Effector CD4-positive, alpha-beta T cell (primary cell): ENCODE data around the gene SGSM2.
A peak's percentile ranks its signal among the peaks of the same experiment; 100 is the strongest.
"Not testable (repeated sequence)": the region's sequence is repeated elsewhere in the genome, so short reads cannot be mapped to it uniquely, and the experiment has no call there.

Experiments used
- DNase-seq: peaks from one replicate; pipeline ENCODE4 v3.0.0-alpha.2; 2020
- total RNA-seq: gene quantifications from one replicate; lab custom pipeline; 2026; lab: John Stamatoyannopoulos, UW

Gene SGSM2
- total RNA-seq, result 209 reads per million, percentile 93 among the genes with 10 or more reads in this experiment

DNA sequence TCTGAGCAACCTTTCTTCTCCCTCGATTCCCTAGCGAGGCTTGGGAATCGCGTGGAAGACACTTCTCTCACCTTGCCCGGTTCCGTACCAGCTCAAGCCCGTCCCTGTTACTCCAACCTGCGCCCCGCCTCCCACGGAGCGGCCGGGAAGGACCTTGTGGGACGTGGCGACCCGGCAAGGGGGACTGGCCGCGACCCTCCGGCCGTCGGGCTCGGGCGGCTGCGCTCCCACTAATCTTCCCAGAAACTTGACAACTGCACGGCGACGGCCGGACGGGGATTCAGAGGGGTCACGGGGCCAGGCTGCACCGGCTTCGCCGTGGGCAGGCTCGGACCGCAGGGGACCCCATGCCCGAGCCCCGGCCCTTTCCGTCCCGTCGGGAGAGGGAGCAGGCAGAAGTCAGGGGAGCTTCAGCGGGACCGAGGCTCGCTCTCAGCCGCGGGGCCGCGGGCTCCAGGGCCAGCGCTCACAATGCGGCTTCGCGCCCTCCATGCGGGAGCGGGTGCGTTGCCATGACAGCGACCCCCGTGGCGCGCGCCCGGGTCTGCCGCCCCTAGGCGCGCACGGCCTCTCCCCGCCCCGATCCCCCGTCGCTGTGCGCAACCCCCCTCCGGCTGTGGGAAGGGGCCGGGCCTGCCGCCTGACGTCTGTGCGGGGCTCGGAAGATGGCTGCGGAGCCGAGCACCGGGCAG, at the start of gene SGSM2:
Gene SGSM2 (plus strand): TSS at position 650 of the 692 bp plus-strand sequence. CDS start 188 bp downstream, outside the sequence.
- peak; percentile 73 for DNase-seq

DNA sequence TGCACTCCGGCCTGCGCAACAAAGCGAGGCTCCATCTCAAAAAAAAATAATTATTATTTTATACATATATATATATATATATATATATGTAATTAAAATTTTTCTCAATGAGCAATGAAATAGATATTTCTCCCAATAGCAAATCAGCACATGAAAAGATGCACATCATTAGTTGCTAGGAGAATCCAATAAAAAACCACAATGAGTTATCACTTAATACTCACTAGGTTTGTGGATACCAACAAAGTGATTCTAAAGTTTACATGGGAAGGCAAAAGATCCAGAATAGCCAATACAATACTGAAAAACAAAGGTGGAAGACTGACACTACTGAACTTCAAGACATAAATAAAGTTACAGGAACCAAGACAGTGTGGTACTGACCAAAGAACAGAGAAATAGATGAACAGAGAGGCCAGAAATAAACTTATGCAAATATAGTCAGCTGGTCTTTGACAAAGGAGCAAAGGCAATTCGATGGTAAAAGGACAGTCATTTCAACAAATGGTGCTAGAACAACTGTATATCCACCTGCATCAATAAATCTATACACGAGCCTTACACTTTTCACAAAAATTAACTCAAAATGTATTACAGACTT, 47.3 kb upstream of the SGSM2 start:
- no peak for DNase-seq

DNA sequence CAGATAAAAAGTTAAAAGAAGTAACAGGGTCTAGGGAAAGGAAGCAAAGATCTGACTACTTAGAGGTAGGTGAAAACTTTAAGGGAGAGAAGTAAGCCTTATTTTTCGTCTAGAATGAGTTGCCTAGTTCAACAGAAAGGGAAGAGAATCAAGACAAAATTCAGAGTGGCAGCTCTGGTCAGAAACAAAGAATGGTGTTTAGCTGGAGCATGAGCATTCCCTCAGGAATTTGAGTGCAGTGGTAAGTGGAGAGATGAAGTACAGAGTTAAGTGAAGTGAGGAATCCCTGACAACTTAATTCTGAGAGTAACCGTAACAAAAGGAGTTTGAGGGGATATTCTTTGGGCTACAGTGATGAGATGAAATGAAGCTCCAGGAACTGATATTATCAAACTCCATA, 45.2 kb upstream of the SGSM2 start:
- no peak for DNase-seq

DNA sequence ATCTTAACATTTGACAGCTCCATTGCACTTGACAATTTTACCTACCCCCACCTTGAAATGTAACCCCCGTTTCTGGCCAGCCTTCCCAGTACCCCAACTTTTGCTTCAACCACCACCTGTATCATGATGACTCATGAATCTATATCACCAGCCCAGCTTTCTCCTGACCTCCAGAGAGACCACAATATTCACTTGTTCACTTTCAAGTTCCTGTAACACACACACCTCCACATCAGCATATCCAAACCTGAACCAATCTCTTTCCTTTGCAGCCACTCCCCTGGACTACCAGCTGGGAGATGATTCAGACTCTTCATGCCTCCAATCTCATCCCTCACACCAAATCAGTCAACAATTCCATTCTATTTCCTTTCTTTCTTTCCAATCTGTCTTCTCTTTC, 41.7 kb upstream of the SGSM2 start:
- no peak for DNase-seq

GRCh38 chr17:2297023-2297422, 40.3 kb upstream of the SGSM2 start:
- DNase-seq, result no peak

- no peak for DNase-seq
Observed at GRCh38 chr17:2299136-2299535, 38.2 kb upstream of the SGSM2 start.

- DNase-seq, result no peak
Observed at GRCh38 chr17:2299756-2300155, 37.5 kb upstream of the SGSM2 start.

- DNase-seq, result no peak
Observed at GRCh38 chr17:2302778-2303203, 34.5 kb upstream of the SGSM2 start.

DNA sequence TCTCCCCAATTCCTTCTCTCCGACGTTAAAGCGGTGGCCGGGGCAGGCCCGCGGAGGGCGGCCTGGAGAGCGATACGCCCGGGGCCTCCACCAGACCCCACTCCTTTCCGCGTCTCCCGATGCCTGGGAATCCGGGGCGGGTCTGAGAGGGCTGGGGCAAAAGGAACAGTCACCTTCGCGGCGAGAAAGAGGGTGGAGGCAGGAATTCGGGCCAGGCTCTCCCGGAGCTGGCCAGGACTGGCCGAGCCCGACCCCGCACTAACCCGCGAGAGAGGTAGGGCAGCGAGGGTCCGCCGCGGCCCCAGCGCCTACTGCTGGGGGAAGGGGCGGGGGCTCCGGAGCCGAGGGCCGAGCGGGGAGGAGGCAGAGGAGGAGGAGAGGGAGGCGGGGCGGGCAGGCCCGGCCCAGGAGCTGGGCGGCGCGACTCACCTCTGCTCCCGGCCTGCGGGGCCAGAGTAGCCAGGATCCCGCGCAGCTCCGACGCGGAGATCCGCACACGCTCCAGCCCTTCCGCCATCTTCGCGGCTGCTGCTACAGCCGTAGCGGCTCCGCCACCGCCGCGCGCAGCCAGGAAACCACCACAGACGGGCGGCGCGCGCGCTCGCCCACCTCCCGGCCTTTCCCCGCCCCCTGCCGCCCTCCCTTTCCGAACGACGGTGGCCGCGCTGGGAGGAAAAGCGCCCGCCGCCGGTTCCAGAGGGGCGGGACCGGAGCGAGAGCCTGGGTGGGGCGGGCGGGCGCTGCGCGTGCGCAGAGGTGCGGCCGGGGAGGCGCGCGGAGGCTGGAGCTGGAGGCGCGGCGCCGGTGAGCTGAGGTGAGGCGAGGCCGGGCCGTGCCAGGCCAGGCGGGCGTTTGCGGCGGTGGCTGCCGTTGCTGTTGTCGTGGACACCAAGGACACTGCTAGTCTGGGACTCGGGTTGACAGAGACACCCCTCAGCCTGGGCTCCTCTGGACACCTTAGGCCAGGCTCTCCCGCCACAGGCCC, 33.8 kb upstream of the SGSM2 start, which contains the start of the genes SMG6 and SRR:
Gene SMG6 (minus strand): TSS at position 582 of the 985 bp plus-strand sequence. CDS start 65 bp downstream, at position 517.
Gene SRR (plus strand): TSS at position 747 of the 985 bp plus-strand sequence. CDS start 11,611 bp downstream, outside the sequence.
- DNase-seq, result peak; percentile 93

DNA sequence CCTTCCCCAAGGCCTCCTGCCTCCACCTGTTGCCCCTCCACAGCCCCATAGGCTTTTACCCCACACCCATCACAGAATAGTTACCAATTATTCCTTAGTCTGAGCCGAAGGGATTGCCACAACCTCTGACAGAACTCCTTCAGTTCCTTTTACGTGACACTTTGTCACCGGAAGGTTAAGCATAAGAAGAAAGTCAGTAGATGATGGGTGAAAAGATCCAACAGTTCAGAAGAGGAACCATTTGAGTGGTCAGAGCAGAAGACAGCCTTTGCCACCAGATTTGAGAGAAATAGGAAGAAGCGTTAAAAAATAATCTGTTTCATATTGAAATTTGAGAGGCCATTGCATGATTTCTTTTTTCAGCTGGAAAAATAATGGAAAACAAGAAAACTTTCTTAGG, 32.4 kb upstream of the SGSM2 start:
- DNase-seq, result no peak

DNA sequence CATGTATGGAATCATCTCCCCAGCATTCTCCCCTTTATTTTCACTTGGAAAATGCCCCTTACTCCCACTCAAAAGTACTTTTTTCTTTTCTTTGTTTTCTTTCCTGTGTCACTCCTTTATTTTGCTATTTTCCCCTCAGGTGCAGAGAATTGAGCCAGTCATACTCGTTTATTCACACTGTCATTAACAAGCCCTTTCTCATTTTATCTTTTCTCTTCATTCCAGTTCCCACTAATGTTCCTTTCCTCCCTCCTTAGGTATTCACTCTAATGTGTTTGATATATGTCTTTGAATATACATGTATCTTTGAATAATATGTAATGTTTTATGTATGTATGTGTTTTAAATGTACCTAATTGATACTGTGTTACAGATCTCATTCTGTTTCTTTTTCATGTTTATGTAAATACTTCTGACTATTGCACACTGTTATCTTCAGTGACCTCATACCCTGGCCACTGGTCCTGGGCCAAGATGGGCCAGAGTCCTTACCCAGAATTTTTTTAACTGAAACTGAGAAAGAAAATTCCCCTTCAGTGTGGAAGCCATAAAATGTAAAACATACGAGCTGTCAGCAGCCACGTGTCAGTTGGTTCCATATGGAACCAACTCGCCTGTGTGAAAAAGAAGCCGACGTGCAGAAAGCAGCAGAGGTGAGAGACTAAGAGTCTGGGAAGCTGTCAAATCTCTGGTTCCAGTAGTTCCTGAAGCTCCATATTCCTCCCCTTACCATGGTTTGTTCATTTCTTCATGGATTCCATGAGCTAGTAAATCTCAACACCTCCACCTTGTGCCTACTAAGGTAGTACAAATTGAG, 27.8 kb upstream of the SGSM2 start:
- DNase-seq, result no peak

DNA sequence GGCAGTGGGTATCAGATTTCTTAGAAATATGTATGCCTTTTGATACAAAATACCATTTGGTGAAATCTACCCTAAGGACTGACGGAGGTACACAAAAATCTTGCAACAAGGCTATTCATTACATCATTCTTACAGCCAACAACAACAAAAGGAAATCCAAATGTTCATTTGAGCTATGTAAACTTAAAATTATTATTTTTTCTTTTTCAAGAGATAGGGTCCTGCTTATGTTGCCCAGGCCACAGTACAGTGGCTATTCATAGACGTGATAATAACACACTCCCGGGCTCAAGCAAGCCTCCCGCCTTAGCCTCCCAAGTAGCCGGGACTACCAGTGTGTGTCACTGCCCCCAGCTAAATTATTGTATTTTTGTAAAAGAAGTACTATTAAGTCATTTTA, 24.6 kb upstream of the SGSM2 start:
- DNase-seq, result no peak

DNA sequence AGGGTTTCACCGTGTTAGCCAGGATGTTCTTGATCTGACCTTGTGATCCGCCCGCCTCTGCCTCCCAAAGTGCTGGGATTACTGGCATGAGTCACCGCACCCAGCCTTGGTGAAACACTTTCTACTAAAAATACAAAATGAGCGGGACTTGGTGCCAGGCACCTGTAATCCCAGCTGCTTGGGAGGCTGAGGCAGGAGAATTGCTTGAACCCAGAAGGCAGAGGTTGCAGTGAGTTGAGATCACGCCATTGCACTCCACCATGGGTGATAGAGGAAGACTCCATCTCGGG, 20.4 kb upstream of the SGSM2 start:
- DNase-seq, result not testable (repeated sequence)

DNA sequence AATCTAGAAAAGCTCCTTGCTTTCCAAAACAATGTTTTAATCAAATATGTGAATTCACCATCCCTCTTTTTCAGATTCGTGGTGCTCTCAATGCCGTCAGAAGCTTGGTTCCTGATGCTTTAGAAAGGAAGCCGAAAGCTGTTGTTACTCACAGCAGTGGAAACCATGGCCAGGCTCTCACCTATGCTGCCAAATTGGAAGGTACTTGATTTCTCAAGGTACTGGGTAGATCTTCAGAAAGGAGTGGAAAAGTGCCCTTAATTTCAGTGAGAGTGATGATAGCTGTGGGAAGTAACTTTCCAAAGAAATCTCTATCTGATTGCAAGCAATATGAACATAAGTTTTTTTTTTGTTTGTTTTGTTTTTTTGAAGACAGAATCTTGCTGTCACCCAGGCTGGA, 19.5 kb upstream of the SGSM2 start:
- DNase-seq, result no peak

DNA sequence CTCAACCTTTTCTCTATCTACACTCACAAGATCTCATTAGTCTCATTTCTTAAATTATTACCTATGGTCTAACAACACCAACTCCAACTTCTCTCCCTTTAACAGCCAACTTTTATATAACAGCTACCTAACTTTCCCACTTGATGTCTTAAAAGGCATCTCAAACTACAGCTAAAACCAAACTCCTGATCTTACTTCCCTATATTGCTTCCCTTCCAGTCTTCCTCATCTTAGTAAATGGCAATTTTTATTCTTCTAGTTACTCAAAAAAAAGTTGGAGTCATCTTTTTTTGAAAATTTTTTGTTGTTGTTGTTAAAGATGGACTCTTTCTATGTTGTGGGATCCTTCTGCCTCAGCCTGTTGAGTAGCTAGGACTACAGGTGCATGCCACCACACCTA, 18.2 kb upstream of the SGSM2 start:
- no peak for DNase-seq

DNA sequence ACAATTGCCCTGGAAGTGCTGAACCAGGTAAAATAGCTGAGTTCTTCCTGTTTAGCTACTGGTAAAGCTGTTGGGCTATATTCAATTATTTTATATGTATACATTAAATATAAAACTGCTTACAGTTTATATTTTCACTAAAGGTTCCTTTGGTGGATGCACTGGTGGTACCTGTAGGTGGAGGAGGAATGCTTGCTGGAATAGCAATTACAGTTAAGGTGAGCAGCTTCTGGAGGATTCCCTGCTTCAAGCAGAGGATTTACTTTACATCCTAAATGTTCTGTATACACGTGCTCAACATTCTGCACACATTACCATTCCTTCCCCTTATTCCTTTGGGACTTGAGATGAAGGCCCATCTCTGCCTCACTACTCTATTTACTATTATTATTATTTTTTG, 15.9 kb upstream of the SGSM2 start:
- DNase-seq, result no peak

- DNase-seq, result no peak
Observed at GRCh38 chr17:2323629-2324314, 13.5 kb upstream of the SGSM2 start.

- no peak for DNase-seq
Observed at GRCh38 chr17:2331303-2331702, 6.0 kb upstream of the SGSM2 start.

- DNase-seq, result no peak
Observed at GRCh38 chr17:2335726-2336214, 1.5 kb upstream of the SGSM2 start.

DNA sequence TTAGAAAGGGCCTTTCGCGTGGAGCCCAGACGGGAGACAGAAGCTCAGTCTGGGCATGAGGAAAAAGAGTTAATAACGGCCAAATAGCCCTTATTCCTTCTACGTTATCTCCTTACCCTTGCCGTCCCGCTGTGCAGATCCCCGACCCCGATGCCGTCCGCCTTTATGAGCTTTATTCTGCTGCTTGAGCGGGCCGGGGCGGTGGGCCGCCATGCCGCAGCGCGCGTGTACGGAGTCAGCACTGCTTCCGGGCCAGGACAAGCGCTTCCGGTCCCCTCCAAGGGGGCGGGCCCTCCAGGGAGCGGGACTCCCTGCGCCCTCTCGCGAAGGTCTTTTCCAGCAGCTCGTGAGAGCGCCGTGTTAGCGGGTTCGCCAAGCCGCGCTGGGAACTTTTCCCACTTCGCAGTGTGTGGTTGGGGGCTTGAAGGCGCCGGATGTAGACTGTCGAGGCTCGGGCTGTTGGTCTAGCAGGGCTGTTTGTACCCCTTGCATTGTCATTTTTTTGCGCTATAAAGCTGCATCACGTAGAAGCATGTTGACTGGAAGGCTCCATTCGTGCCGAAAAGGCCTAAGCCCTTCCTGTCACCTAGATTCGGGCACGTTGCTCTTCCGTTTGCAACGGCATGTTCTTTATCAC, 968 bp upstream of the SGSM2 start, which contains the start of gene TSR1:
Gene TSR1 (minus strand): TSS at position 243 of the 637 bp plus-strand sequence. CDS start 30 bp downstream, at position 213.
- DNase-seq, result peak; percentile 86
